Hepatocyte (in vitro differentiated cells): Measurements from ENCODE around the gene DLX4. TPM values are rescaled to one million over a fixed set of nuclear protein-coding genes. Genes with fewer than 3 reads are reported as not detected.

Experiments
- DNase-seq: peaks from one replicate; pipeline ENCODE4 v3.0.0-alpha.2; 2016; ENCODE audit warnings: low spot score
- H2AFZ ChIP-seq: fragments of 200-600 bp; sonication (generic); 2 replicates; pipeline ENCODE4 v1.6.0; 2016; ENCODE audit warnings: antibody characterized with exemption, mild to moderate bottlenecking
- H3K27ac ChIP-seq: fragments of 200-600 bp; sonication (generic); 2 replicates; pipeline ENCODE4 v1.5.1; 2016; ENCODE audit warnings: mild to moderate bottlenecking
- H3K27me3 ChIP-seq: fragments of 200-600 bp; sonication (generic); 2 replicates; pipeline ENCODE4 v1.6.1; 2016
- H3K36me3 ChIP-seq: fragments of 200-600 bp; sonication (generic); replicated peaks from 2 replicates; pipeline ENCODE4 v1.5.1; 2016; ENCODE audit warnings: low read depth; ENCODE audit not compliant: insufficient read depth
- H3K4me1 ChIP-seq: fragments of 200-600 bp; sonication (generic); 2 replicates; pipeline ENCODE4 v1.5.1; 2016; ENCODE audit warnings: mild to moderate bottlenecking, moderate library complexity; ENCODE audit not compliant: insufficient read depth
- H3K4me2 ChIP-seq: fragments of 200-600 bp; sonication (generic); 2 replicates; pipeline ENCODE4 v1.6.0; 2016
- H3K4me3 ChIP-seq: fragments of 200-600 bp; sonication (generic); 2 replicates; pipeline ENCODE4 v1.5.1; 2016; ENCODE audit warnings: mild to moderate bottlenecking
- H3K79me2 ChIP-seq: fragments of 200-600 bp; sonication (generic); 2 replicates; pipeline ENCODE4 v1.6.0; 2017; ENCODE audit warnings: mild to moderate bottlenecking
- H3K9me2 ChIP-seq: fragments of 200-600 bp; sonication (generic); replicated peaks from 2 replicates; pipeline ENCODE4 v1.6.0; 2017; ENCODE audit warnings: mild to moderate bottlenecking; ENCODE audit not compliant: insufficient read depth
- H3K9me3 ChIP-seq: fragments of 200-600 bp; sonication (generic); 2 replicates; pipeline ENCODE4 v1.5.1; 2016; ENCODE audit warnings: low read depth, mild to moderate bottlenecking
- H4K20me1 ChIP-seq: fragments of 200-600 bp; sonication (generic); 2 replicates; pipeline ENCODE4 v1.6.0; 2016; ENCODE audit warnings: mild to moderate bottlenecking; ENCODE audit not compliant: insufficient read depth, poor library complexity, severe bottlenecking
- CTCF ChIP-seq: fragments of 200-600 bp; sonication (generic); IDR thresholded peaks from 2 replicates; pipeline ENCODE4 v1.5.1; 2016; ENCODE audit warnings: antibody characterized with exemption, mild to moderate bottlenecking; ENCODE audit not compliant: poor library complexity
- EZH2 ChIP-seq: fragments of 200-600 bp; sonication (generic); IDR thresholded peaks from 2 replicates; pipeline ENCODE4 v1.6.1; 2016; ENCODE audit warnings: antibody characterized with exemption, mild to moderate bottlenecking, borderline replicate concordance
- EZH2phosphoT487 ChIP-seq: fragments of 200-600 bp; sonication (generic); IDR thresholded peaks from one replicate; pipeline ENCODE4 v1.6.1; 2018; ENCODE audit warnings: antibody characterized with exemption, mild to moderate bottlenecking, low read depth, moderate library complexity; ENCODE audit not compliant: unreplicated experiment, severe bottlenecking
- WGBS: methylation state at CpG from one replicate; pipeline ENCODE4 v1.1.6; 2016; ENCODE audit warnings: low lambda C conversion rate; ENCODE audit errors: missing lambda C conversion rate; 5-methylcytosine and 5-hydroxymethylcytosine counted together
- polyA plus RNA-seq: library from polyadenylated mRNA; unstranded; fragments of >200 nt; fragmentation: Nextera tagmentation; extraction: Ambion mirVana; gene quantifications from 2 replicates; pipeline ENCODE4 v1.2.1, GENCODE V29; 2016
- total RNA-seq: library from RNA; depleted of rRNA; stranded (reverse); fragments of >200 nt; gene quantifications from 2 replicates; pipeline ENCODE4 v1.2.3, GENCODE V29; 2014

Gene DLX4
- total and polyA plus RNA-seq, 2 experiments from 2014 or later = 0.17 to 1.4 TPM

DNA sequence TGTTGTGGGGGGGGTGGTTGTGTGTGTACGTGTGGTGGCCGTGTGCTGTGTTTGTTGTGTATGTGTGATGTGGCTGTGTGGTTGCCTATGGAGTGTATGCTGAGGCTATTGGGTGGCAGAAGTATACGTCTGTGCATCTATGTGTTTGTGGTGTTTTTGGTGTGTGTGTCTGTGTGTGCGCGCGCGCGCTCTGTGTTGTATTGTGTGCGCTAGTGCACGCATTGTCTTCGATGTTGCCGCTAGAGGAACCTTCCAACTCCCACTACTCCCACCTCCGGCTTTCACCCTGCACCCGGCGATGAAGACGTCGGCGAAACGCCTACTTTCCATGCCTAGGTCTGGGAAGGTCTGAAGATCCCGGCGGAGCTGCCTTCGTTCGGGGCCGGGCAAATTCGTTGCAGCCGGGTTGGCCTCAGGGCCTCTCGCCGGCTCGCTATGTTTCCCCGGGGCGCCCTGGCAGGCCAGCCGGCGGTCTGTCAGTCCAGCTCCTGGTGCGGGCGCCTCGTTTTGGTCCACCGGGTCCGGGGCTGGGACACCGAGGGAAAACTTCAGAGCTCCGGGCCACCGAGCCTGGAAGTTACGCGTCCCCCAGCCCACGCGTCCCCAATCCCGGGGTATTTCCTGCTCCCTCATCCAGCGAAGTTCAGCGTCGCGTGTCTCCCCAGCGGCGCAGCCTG lies 5.2 kb upstream of the DLX4 start:
- DNase-seq = no peak
- no peaks in the 10 kb centered on the region for H3K9me2 ChIP-seq
- H2AFZ ChIP-seq = peak overlapping the region; percentile 45
- H3K79me2 ChIP-seq = no peaks in the 10 kb centered on the region
- no peak overlapping the region for H3K4me3 ChIP-seq
- H3K4me1 ChIP-seq = peaks cover 18% of the 10 kb centered on the region
- peak overlapping the region; percentile 64 for H3K4me2 ChIP-seq
- H4K20me1 ChIP-seq = no peaks in the 10 kb centered on the region
- H3K36me3 ChIP-seq = no peaks in the 10 kb centered on the region
- WGBS = 7% methylated on average over 52 of the region's 52 CpGs
- peaks cover 76% of the 10 kb centered on the region for H3K27me3 ChIP-seq
- peak; percentile 15 for TF ChIP-seq EZH2phosphoT487
- no peak for TF ChIP-seq CTCF
- TF ChIP-seq EZH2 = no peak
- H3K9me3 ChIP-seq = no peaks in the 10 kb centered on the region
- H3K27ac ChIP-seq = no peak overlapping the region

DNA sequence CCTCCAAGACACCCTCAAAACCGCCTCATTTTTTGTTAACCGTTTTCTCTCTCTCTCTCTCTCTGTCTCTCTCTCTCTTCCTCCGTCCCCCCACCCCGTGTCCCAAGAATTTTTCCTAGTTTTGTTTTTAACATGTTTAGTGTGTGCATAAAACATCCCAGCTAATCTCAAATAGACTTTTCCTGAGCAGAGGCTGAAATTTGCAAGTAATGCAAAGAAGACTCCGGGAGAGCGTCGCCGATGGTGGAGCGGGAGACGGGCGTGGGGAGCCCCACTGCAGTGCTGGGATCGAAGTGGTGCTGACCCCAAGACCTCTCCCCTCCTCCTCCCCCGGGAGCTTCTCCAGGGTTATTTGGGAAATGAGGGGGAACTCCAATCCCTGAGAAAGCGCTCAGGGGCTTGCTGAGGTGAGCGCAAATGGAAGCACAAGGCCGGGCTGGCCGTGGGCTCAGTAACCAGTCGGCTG lies 4.7 kb upstream of the DLX4 start:
- no peak for DNase-seq
- Histone ChIP-seq H2AFZ (peak overlapping the region; percentile 45), H3K27ac (no peak overlapping the region), H3K9me3 (no peaks in the 10 kb centered on the region), H3K4me2 (peak overlapping the region; percentile 64), H3K4me1 (peaks cover 24% of the 10 kb centered on the region), H3K27me3 (peaks cover 82% of the 10 kb centered on the region), H3K9me2 (no peaks in the 10 kb centered on the region), H3K4me3 (no peak overlapping the region), H3K79me2 (no peaks in the 10 kb centered on the region), H4K20me1 (no peaks in the 10 kb centered on the region), H3K36me3 (no peaks in the 10 kb centered on the region)
- TF ChIP-seq CTCF = no peak
- TF ChIP-seq EZH2phosphoT487 = peak; percentile 53
- peak; percentile 92 for TF ChIP-seq EZH2
- 3% methylated on average over 18 of the region's 18 CpGs for WGBS

DNA sequence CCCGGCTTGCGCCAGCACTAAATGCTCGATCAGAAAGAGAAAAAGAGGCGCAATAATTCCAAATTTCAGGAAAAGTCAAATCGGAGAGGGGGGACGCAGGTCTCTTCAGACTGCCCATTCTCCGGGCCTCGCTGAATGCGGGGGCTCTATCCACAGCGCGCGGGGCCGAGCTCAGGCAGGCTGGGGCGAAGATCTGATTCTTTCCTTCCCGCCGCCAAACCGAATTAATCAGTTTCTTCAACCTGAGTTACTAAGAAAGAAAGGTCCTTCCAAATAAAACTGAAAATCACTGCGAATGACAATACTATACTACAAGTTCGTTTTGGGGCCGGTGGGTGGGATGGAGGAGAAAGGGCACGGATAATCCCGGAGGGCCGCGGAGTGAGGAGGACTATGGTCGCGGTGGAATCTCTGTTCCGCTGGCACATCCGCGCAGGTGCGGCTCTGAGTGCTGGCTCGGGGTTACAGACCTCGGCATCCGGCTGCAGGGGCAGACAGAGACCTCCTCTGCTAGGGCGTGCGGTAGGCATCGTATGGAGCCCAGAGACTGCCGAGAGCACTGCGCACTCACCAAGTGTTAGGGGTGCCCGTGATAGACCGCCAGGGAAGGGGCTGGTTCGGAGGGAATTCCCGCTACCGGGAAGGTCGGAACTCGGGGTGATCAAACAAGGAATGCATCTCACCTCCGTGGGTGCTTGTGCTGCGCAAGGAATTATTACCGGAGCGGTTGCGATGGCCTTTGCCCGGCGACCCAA lies 4.0 kb upstream of the DLX4 start:
- Histone ChIP-seq H2AFZ (peak overlapping the region; percentile 45), H3K79me2 (no peaks in the 10 kb centered on the region), H3K4me1 (peaks cover 27% of the 10 kb centered on the region), H4K20me1 (no peaks in the 10 kb centered on the region), H3K27ac (no peak overlapping the region), H3K9me3 (no peaks in the 10 kb centered on the region), H3K36me3 (no peaks in the 10 kb centered on the region), H3K9me2 (no peaks in the 10 kb centered on the region), H3K4me2 (no peak overlapping the region), H3K27me3 (peaks cover 87% of the 10 kb centered on the region), H3K4me3 (no peak overlapping the region)
- DNase-seq = no peak
- WGBS = 4% methylated on average over 52 of the region's 52 CpGs
- no peak for TF ChIP-seq CTCF
- TF ChIP-seq EZH2 = peak; percentile 88
- TF ChIP-seq EZH2phosphoT487 = no peak
